Stimulated activated CD8-positive, alpha-beta memory T cell treated with anti-CD3 and anti-CD28 coated beads, Interleukin-12 subunit alpha, Interleukin-12 subunit beta, amount 100 ng/mL, for 24 hours (primary cell): ENCODE measurements around the gene LGALS9B.
"Not testable (repeated sequence)": the region's sequence is repeated elsewhere in the genome, so short reads cannot be mapped to it uniquely, and the experiment has no call there.

Experiments
- DNase-seq: peaks from one replicate; pipeline ENCODE4 v3.0.0-alpha.2; 2020; ENCODE audit errors: extremely low read depth

Gene LGALS9B

GRCh38 chr17:20467447-20467846, at the start of gene LGALS9B:
Gene LGALS9B (minus strand): TSS chr17:20467539. CDS start chr17:20467470, 69 bp downstream.
- not testable (repeated sequence) for DNase-seq

- not testable (repeated sequence) for DNase-seq
These were observed 49.6 kb upstream of the LGALS9B start for GRCh38 chr17:20516986-20517385.

- not testable (repeated sequence) for DNase-seq
These were observed 47.8 kb upstream of the LGALS9B start for GRCh38 chr17:20515099-20515498.

GRCh38 chr17:20513539-20513938, 46.2 kb upstream of the LGALS9B start:
- not testable (repeated sequence) for DNase-seq

GRCh38 chr17:20512378-20512777, 45.0 kb upstream of the LGALS9B start:
- DNase-seq: not testable (repeated sequence)

- not testable (repeated sequence) for DNase-seq
These were observed 44.4 kb upstream of the LGALS9B start for GRCh38 chr17:20511778-20512177.

- not testable (repeated sequence) for DNase-seq
These were observed 38.0 kb upstream of the LGALS9B start for GRCh38 chr17:20505333-20505732.

- DNase-seq: not testable (repeated sequence)
These were observed 37.2 kb upstream of the LGALS9B start for GRCh38 chr17:20504388-20505066.

GRCh38 chr17:20501896-20502295, 34.6 kb upstream of the LGALS9B start:
- DNase-seq: not testable (repeated sequence)

GRCh38 chr17:20500346-20500745, 33.0 kb upstream of the LGALS9B start:
- DNase-seq: not testable (repeated sequence)

GRCh38 chr17:20495420-20495819, 28.1 kb upstream of the LGALS9B start:
- not testable (repeated sequence) for DNase-seq

GRCh38 chr17:20494735-20495134, 27.4 kb upstream of the LGALS9B start:
- not testable (repeated sequence) for DNase-seq

GRCh38 chr17:20494147-20494546, 26.8 kb upstream of the LGALS9B start:
- not testable (repeated sequence) for DNase-seq

GRCh38 chr17:20492971-20493370, 25.6 kb upstream of the LGALS9B start:
- DNase-seq: not testable (repeated sequence)

- DNase-seq: not testable (repeated sequence)
These were observed 24.8 kb upstream of the LGALS9B start for GRCh38 chr17:20492099-20492498.

- DNase-seq: not testable (repeated sequence)
These were observed 17.6 kb upstream of the LGALS9B start for GRCh38 chr17:20484930-20485329.

GRCh38 chr17:20479889-20480591, 12.7 kb upstream of the LGALS9B start:
- not testable (repeated sequence) for DNase-seq

GRCh38 chr17:20477398-20478071, 10.2 kb upstream of the LGALS9B start:
- DNase-seq: not testable (repeated sequence)

- not testable (repeated sequence) for DNase-seq
These were observed 7.9 kb upstream of the LGALS9B start for GRCh38 chr17:20475137-20475831.

- not testable (repeated sequence) for DNase-seq
These were observed 6.7 kb upstream of the LGALS9B start for GRCh38 chr17:20474081-20474480.

GRCh38 chr17:20469946-20470345, 2.6 kb upstream of the LGALS9B start:
- DNase-seq: not testable (repeated sequence)

- DNase-seq: not testable (repeated sequence)
These were observed 1.8 kb upstream of the LGALS9B start for GRCh38 chr17:20469107-20469506.
